ENCODE data around the gene PTPRT.

The PTPRT gene

GRCh38 chr20:42974347-42974746 lies 215.4 kb downstream of the PTPRT start:
- no peak for DNase-seq (ENCODE audit: low read depth)

GRCh38 chr20:42972591-42972990 lies 217.1 kb downstream of the PTPRT start:
- no peak for DNase-seq (ENCODE audit: low read depth)

DNA sequence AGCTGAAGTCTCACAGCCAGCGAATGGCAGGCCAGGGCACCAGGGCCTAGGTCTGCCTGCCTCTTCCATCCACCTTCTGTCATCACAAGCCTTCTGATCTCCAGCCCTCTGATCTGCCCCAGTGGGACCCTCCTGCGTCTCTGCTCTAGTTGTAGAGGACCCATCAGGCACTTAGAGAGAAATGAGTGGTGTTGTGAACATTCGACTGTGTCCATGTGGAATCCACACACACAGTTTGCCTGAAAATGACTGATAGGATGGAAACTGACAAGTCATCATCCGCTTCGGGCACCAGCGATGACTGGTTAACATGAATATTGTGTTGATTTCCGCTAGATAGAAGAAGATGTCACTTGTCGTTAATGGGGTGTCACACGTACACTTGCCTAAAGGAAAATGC lies 221.0 kb downstream of the PTPRT start:
- DNase-seq (ENCODE audit: low read depth), result no peak

- no peak for DNase-seq (ENCODE audit: low read depth)
Measured at GRCh38 chr20:42963796-42964195, 225.9 kb downstream of the PTPRT start.

- no peak for DNase-seq (ENCODE audit: low read depth)
Measured at GRCh38 chr20:42961771-42962170, 227.9 kb downstream of the PTPRT start.

- no peak for DNase-seq (ENCODE audit: low read depth)
Measured at GRCh38 chr20:42959996-42960395, 229.7 kb downstream of the PTPRT start.

DNA sequence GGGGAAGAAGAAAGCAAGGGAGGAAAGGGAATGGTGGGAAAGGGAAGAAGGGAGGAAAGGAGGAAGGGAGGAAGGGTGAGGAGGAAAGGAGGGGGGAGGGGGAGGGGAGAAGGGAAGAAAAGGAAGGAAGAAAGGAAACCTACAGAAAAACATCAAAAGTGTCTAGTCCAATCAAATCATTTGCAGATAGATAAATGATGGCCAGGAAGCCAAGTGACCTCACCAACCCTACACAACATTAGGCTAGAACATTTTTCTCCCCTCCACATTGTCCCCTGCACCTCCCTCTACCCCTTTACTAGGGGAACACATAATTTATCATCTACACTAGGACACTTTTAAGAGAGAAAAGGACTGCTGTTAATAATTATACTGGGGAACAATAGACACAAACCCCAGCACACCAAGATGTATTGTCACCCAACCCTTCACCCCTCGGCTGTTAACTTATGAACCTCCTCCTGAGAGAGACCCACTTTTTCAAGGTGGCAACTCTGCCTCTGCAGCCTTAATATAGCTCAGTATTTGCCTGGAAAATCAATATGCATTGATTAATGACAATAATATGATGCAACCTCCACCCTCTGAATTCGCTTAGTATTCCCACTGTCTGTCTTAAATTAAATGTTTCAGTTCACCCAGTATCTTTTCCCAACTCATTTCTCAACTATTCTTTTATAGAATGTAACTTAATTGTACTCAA lies 231.2 kb downstream of the PTPRT start:
- no peak for DNase-seq (ENCODE audit: low read depth)

DNA sequence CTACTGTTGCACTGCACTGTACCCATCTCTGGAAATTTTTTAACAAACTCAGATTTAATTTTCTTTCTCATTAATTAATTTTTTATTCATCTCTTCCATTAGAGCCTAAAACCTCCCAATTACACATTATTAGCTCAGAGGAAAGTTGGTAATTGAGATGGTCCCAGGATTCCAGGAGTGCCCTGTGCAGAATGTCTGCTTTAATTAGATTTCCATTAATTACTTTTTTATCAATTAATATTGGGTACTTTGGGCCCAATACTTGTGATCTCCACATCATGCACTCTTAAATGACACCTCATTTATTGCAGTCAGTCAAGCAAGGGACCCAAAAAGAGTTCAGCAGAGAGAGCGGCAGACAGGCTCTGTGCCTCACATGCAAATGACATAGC lies 232.0 kb downstream of the PTPRT start:
- no peak for DNase-seq (ENCODE audit: low read depth)

DNA sequence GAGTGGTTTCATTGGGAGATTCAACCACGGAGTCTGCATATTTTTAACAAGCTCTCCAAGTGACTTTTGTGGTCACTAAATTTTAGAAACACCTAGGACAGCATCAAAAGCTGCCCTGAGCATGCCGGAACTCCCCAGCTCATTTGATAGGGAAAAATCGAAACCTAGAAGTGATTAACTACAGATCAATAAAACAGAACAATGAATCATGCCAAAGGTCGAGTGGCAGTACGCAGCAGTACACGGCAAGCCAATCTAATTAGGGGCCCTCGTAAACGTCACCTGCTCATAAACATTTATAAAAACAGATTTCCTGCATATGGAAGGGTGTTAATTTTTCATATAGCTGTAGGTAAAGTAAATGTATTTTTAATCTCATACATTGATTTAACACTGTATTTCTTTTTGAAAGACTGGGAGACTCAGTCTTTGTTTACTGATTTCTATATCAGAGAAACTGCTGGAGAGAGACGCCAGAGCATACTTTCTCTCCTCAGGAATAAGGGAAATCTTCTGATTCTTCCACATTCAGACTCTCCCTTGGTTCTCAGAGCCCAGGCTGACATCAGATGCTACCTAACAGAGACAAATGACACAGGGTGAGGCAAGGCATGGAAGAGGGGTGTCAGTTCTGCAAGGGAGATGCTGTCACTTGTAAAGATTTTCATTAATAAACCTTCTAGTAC lies 232.5 kb downstream of the PTPRT start:
- DNase-seq (ENCODE audit: low read depth), result no peak

DNA sequence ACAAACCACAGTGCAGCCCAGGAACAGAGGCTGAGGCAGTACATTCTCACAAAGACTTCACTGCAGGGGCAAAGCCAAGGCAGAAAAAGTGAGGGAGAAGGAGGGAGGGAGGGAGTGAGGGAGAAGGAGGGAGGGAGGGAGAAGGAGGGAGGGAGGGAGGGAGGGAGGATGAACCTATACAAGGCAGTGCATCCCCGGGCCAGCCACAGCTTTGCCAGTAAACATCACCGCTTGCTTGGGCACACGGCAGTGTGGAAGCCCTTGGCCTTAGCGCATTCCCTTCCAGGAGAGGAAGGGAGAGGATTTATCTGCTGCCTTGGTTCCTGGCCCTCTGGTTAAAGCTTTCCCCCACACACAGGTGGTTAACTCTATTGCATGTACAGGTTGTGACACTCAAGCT lies 234.0 kb downstream of the PTPRT start:
- no peak for DNase-seq (ENCODE audit: low read depth)

DNA sequence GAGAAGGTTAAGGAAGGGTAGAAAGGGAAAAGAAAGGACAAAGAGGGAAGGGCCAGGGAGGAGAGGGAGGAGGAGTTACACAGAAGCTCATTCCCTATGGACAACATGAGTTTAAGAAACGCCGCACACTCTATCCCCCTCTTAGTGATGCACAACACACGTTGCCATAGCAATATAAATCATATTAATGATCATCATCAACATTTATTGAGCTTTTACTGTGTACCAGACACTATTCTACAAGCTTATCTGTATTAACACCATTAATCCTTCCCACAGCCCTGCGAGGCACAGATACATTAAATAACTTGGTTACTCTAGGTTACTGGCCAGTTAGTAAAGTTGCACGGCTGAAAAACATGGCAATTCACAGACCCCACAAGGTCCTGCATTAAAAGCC lies 234.8 kb downstream of the PTPRT start:
- DNase-seq (ENCODE audit: low read depth), result no peak

DNA sequence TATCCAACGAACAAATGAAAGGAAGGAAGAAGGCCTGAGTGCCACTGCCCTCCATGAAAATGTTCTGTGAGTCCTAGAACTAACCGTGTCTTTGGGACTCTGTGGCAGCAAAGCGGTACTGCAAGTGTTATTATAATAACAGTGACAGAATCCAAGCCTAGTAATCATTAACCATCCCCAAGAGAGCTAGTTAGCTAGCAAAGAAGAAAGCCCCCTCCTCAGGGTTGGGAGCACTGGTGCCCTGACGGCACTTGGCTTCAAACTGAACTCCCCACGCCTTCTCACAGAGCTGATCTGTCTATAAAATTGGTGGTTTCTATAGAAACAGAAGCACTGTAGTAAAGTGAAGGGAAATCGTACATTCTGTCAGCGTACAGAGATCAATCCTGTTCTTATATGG lies 239.8 kb downstream of the PTPRT start:
- DNase-seq (ENCODE audit: low read depth), result no peak

GRCh38 chr20:42945234-42945994 lies 244.3 kb downstream of the PTPRT start:
- DNase-seq (ENCODE audit: low read depth), result no peak

- no peak for DNase-seq (ENCODE audit: low read depth)
Measured at GRCh38 chr20:42941629-42942028, 248.1 kb downstream of the PTPRT start.

- no peak for DNase-seq (ENCODE audit: low read depth)
Measured at GRCh38 chr20:42938441-42939205, 251.1 kb downstream of the PTPRT start.

GRCh38 chr20:42936482-42936881 lies 253.2 kb downstream of the PTPRT start:
- no peak for DNase-seq (ENCODE audit: low read depth)

DNA sequence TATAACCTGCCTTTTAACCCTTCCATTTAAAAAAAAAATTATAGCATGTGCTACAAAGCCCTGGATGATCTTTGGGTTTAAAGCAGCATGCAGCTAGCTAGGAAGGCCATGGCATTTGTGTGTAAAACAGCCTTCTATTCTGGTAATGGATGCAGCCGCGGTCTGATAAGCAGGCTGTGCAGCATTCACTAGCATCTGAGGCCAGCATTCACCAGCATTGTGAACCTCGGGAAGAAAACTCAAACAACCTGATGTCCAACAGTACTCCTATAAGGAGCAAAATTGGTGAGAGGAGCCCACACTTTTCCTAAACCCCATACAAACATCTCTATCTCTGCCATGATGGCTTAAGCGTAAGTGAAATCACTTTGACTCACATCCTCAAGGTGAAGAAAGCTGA lies 265.5 kb downstream of the PTPRT start:
- no peak for DNase-seq (ENCODE audit: low read depth)

DNA sequence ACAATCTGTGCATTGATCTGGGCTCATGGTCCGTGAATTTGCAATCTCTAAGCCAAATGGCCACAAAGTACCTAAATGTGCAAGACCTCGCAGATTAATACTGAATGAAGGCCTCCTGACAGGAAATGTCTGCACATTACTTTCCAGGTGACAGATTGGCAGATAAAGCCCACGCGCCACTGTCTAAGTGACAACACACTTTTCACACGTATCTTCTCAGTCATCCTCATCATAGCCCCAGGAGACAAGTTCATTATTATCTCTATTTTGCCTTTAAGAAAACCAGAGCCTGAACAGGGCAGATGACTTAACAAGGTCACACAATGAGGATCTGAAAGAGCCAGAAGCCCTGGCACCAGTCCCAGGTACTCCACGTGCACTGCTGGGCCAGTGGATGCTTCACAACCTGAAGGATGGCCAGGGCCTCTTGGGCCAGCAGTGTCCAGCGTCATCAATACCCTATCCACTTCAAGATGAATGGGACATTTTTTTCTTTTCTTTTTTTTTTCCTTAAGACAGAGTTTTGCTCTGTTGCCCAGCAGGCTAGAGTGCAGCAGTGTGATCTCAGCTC lies 266.3 kb downstream of the PTPRT start:
- no peak for DNase-seq (ENCODE audit: low read depth)

DNA sequence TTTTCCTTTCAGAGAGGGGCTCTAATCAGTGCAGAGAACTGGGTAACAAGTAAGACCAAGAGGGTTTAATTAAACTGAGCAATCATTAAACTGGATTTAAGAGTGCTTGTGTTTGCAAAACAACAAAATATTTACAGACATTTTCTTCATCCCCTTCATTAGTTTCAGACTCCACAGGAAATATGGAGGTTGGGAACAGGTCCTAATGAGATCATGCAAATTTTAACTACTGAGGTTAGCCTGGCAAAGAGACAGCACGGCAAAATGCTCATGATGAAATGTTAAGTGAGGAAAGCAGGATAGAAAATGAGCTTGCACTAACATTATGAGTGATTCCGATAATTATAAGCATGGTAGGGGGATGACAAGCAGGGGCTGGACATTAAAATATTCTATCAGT lies 268.9 kb downstream of the PTPRT start:
- no peak for DNase-seq (ENCODE audit: low read depth)

DNA sequence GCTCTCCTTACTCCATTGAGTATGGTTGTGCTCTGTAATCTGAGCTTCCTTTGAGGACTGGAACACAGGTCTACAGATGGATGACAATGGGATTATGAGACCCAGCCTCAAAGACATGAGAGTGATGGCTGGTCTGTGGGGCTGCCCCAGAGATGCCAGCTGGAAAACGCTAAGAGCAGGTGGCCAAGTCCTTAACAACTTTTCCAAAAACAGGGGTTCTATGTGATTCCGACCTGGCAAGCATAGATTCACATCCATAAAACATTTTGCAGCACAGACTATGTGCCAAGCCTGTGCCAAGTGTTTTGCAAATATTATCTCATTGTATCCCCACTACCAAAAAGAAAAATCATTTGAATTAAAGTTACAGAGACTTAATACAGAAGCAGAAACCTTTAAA lies 270.4 kb downstream of the PTPRT start:
- DNase-seq (ENCODE audit: low read depth), result no peak

DNA sequence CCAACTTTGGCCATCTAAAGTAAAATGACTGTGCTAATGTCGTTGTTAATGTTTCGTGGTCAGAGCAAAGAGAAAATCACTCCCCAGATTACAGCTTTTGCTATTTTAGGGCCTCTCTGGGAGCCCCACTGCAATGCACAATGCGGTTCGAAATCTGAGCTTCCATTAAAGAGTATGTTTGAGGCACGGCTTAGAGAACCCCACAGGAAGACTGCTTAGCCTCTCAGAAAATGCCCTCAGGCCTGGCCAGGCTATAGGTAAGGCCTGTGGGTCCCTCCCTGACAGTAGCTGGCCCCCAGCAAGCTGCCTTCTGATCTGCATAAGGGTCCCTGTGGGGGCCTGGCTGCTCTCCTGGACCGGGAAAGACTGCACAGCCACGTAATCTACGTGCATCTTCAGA lies 274.6 kb downstream of the PTPRT start:
- DNase-seq (ENCODE audit: low read depth), result no peak

GRCh38 chr20:42914302-42914701 lies 275.4 kb downstream of the PTPRT start:
- DNase-seq (ENCODE audit: low read depth), result no peak

All from EH (cell line).